GM12878 (cell line): ENCODE data around the gene UBE2QL1. TPM values are rescaled to one million over a fixed set of nuclear protein-coding genes. Genes with fewer than 3 reads are reported as not detected.

Source experiments
- ATAC-seq: fragments of 200-7000 bp; cut with Tn5 transposase; 3 replicates; pipeline ENCODE4 v1.9.1; 2020; ENCODE audit warnings: mild to moderate bottlenecking, moderate library complexity
- BruUV-seq: library from RNA; stranded (reverse); fragments of 400-500 nt; replicated peaks from 2 replicates; lab custom pipeline; 2021; lab: Mats Ljungman, UMichigan
- CTCF ChIA-PET: fragments of 300-600 bp; sonication (Branson Sonifier 250); formaldehyde crosslinking; extraction: SDS; loops from one replicate; lab custom pipeline; 2021; ENCODE audit warnings: inconsistent platforms; lab: Yijun Ruan, JAX
- POLR2A ChIA-PET: fragments of 350-600 bp; formaldehyde crosslinking; extraction: SDS; loops from one replicate; lab custom pipeline; 2021; ENCODE audit warnings: inconsistent platforms; lab: Charles Lee
- RAD21 ChIA-PET: fragments of 300-600 bp; sonication (Branson Sonifier 250); formaldehyde crosslinking; loops from one replicate; lab custom pipeline; 2023; ENCODE audit warnings: antibody characterized with exemption; ENCODE audit not compliant: unreplicated experiment; lab: Charles Lee
- SMC1A ChIA-PET: fragments of 300-600 bp; sonication (Branson Sonifier 250); formaldehyde crosslinking; loops from one replicate; lab custom pipeline; 2023; ENCODE audit not compliant: unreplicated experiment, uncharacterized antibody; lab: Charles Lee
- DNase-seq: peaks from one replicate; pipeline ENCODE4 v3.0.0-alpha.2; 2011; ENCODE audit warnings: low read depth, low spot score
- FAIRE-seq: peaks from 3 replicates; lab custom pipeline; 2011; peaks lifted over from hg19 to GRCh38; lab: Jason Lieb, UNC
- H2AFZ ChIP-seq: 2 replicates; pipeline ENCODE4 v1.6.0; 2011; ENCODE audit warnings: low read depth, low read length, control low read depth; ENCODE audit not compliant: control insufficient read depth
- H3K27ac ChIP-seq: 2 replicates; pipeline ENCODE4 v1.5.1; 2011; ENCODE audit warnings: control low read depth; ENCODE audit not compliant: control insufficient read depth, insufficient read depth
- H3K27me3 ChIP-seq, 2 experiments: replicated peaks in 1 of 2; 2 replicates each; pipeline versions ENCODE4 v1.6.0 to v1.6.1; 2011; ENCODE audit warnings: low read length in 1 of 2; ENCODE audit not compliant: control insufficient read depth in 2 of 2, insufficient read depth in 2 of 2
- H3K36me3 ChIP-seq, 2 experiments: 2 replicates each; pipeline ENCODE4 v1.5.1; 2011; ENCODE audit warnings: low read length in 1 of 2; ENCODE audit not compliant: control insufficient read depth in 2 of 2, insufficient read depth in 2 of 2
- H3K4me1 ChIP-seq: 2 replicates; pipeline ENCODE4 v1.6.1; 2011; ENCODE audit warnings: mild to moderate bottlenecking, low read length, moderate library complexity, mixed read lengths; ENCODE audit not compliant: control insufficient read depth, insufficient read depth
- H3K4me2 ChIP-seq: 2 replicates; pipeline ENCODE4 v1.6.0; 2011; ENCODE audit warnings: control low read depth; ENCODE audit not compliant: control insufficient read depth, insufficient read depth
- H3K4me3 ChIP-seq: fragments of 200-600 bp; sonication (generic); 2 replicates; pipeline ENCODE4 v1.5.1; 2016
- H3K79me2 ChIP-seq: 2 replicates; pipeline ENCODE4 v1.6.0; 2011; ENCODE audit warnings: low read length; ENCODE audit not compliant: control insufficient read depth, insufficient read depth
- H3K9ac ChIP-seq: 2 replicates; pipeline ENCODE4 v1.8.0; 2011; ENCODE audit warnings: low read length, control low read depth, mixed read lengths; ENCODE audit not compliant: control insufficient read depth, insufficient read depth
- H3K9me3 ChIP-seq: replicated peaks from 3 replicates; pipeline ENCODE4 v1.5.1; 2011; ENCODE audit warnings: mild to moderate bottlenecking, low read length; ENCODE audit not compliant: control insufficient read depth, insufficient read depth
- H4K20me1 ChIP-seq: 2 replicates; pipeline ENCODE4 v1.6.0; 2011; ENCODE audit not compliant: control insufficient read depth, insufficient read depth
- CTCF ChIP-seq, 3 experiments: IDR thresholded peaks in 2 of 3; conservative IDR thresholded peaks in 1 of 3; 2 replicates each; pipeline ENCODE4 v1.5.1; 2011; ENCODE audit warnings: low read depth in 3 of 3, low read length in 3 of 3, mild to moderate bottlenecking in 3 of 3, control low read depth in 2 of 3, moderate library complexity in 2 of 3, inconsistent platforms in 1 of 3, mixed read lengths in 1 of 3; ENCODE audit not compliant: control insufficient read depth in 2 of 3, insufficient read depth in 1 of 3; ENCODE audit errors: extremely low read depth in 1 of 3
- HSF1 ChIP-seq: fragments of 150-350 bp; IDR thresholded peaks from 2 replicates; pipeline ENCODE4 v1.6.1; 2014; ENCODE audit warnings: mild to moderate bottlenecking, low read depth, low read length
- SMC3 ChIP-seq: IDR thresholded peaks from 2 replicates; pipeline ENCODE4 v1.6.1; 2011; ENCODE audit warnings: low read length, improper control_type of control experiment, borderline replicate concordance
- WGBS: methylation state at CpG from one replicate; pipeline ENCODE4 v1.1.6; 2016; ENCODE audit warnings: low lambda C conversion rate; ENCODE audit not compliant: insufficient replicate concordance, insufficient coverage; ENCODE audit errors: missing lambda C conversion rate; 5-methylcytosine and 5-hydroxymethylcytosine counted together
- in situ Hi-C: fragments of 300-500 bp; cut with MboI; formaldehyde crosslinking; loops from 9 replicates; pipeline ENCODE4 v1.14.3; 2018; ENCODE audit warnings: mixed read lengths
- intact Hi-C: fragments of 100-400 bp; cut with micrococcal nuclease; formaldehyde crosslinking; loops from one replicate; pipeline ENCODE4 v1.14.2; 2022; ENCODE audit not compliant: unreplicated experiment
- polyA plus RNA-seq, 11 experiments: library from polyadenylated mRNA; depleted of rRNA in 4 of 11; unstranded in 6 of 11; stranded (reverse) in 5 of 11; fragments of >200 nt; fragmentation: Nextera tagmentation in 4 of 11; fragmentation: Illumina TruSeq in 1 of 11; extraction: Ambion mirVana in 4 of 11; extraction: Trizol in 1 of 11; gene quantifications; 1 replicate in 1 of 11; 2 replicates in 10 of 11; pipeline versions ENCODE4 v1.2.1 to v1.2.3, GENCODE V29; 2011 to 2016; ENCODE audit warnings: inconsistent platforms in 2 of 11, missing spikeins in 2 of 11, low read depth in 1 of 11
- total RNA-seq, 4 experiments: library from RNA; depleted of rRNA in 3 of 4; stranded (reverse); fragments of >200 nt in 3 of 4; fragmentation: Illumina TruSeq in 1 of 4; extraction: Trizol in 1 of 4; gene quantifications; 2 replicates each; pipeline versions ENCODE4 v1.2.1 to v1.2.3, GENCODE V29; 2013 to 2021

UBE2QL1 gene
- total and polyA plus RNA-seq, 10 of the 15 experiments (the other 5 are each of a cell fraction or from before 2014, with no cell fraction given) = 0.03 to 0.62 (median 0.04) TPM; not detected in 6

GRCh38 chr5:6435356-6435755 is 13.3 kb upstream of the UBE2QL1 start:
- RAD21 ChIA-PET = interaction anchor here (1.0 to 1.6 kb wide), 3 partner anchors 8 to 434 kb away, joined by 3 to 7 read pairs (median 3); no protein-coding TSS in a partner anchor
- Histone ChIP-seq H3K36me3 (no peaks in the 10 kb centered on the region), H3K27ac (no peak overlapping the region), H3K9ac (no peak overlapping the region), H3K4me1 (no peaks in the 10 kb centered on the region), H3K79me2 (no peaks in the 10 kb centered on the region), H3K27me3 (peaks cover 3 to 4% of the 10 kb centered on the region in 2 experiments; a peak in 2 of 4 replicates), H3K9me3 (no peaks in the 10 kb centered on the region; the same call in 2 of the 3 replicates), H4K20me1 (no peaks in the 10 kb centered on the region), H3K4me2 (no peak overlapping the region), H3K4me3 (no peak overlapping the region), H2AFZ (no peak overlapping the region)
- ATAC-seq (peak; percentile 42; the same call in 2 of the 3 replicates), FAIRE-seq (no peak), DNase-seq (no peak)
- in situ Hi-C loops (no loop called here), intact Hi-C loops (no loop called here)
- TF ChIP-seq CTCF (IDR thresholded peaks at IDR 0.05 in 2 of 3, conservative IDR thresholded peaks at IDR 0.05 in 1 of 3; ENCODE audit: control insufficient read depth in 2 of 3, extremely low read depth in 1 of 3, insufficient read depth in 1 of 3, low read depth in 3 of 3, low read length in 3 of 3) (peak; percentile 27 to 52 (median 32); a peak in 3 of 6 replicates), HSF1 (no peak), SMC3 (peak; percentile 20; the same call in 1 of the 2 replicates)
- BruUV-seq = no TSS peak
- WGBS = 20% methylated on average over 8 of the region's 8 CpGs
- POLR2A ChIA-PET = no interaction called here
- SMC1A ChIA-PET = interaction anchor here (0.6 to 1.5 kb wide), 6 partner anchors 12 to 268 kb away, joined by 3 to 4 read pairs (median 4); no protein-coding TSS in a partner anchor
- CTCF ChIA-PET = interaction anchor here (0.5 to 2.7 kb wide), 8 partner anchors 8 to 548 kb away, joined by 3 to 7 read pairs (median 5); no protein-coding TSS in a partner anchor
